OCI-LY3 (cell line): ENCODE measurements around the gene IKZF2.

Experiments
- EZH2phosphoT487 ChIP-seq: fragments of 200-600 bp; shearing (Covaris generic); IDR thresholded peaks from 2 replicates; pipeline ENCODE4 v1.6.1; 2018; ENCODE audit warnings: antibody characterized with exemption, mixed run types, low read depth
- TF ChIP-seq, protein P1 (sequence below): fragments of 200-600, 300-600 bp; sonication (generic); IDR thresholded peaks from 2 replicates; pipeline ENCODE4 v1.5.1; 2014; ENCODE audit warnings: antibody characterized with exemption, low read length, low read depth

DNA sequence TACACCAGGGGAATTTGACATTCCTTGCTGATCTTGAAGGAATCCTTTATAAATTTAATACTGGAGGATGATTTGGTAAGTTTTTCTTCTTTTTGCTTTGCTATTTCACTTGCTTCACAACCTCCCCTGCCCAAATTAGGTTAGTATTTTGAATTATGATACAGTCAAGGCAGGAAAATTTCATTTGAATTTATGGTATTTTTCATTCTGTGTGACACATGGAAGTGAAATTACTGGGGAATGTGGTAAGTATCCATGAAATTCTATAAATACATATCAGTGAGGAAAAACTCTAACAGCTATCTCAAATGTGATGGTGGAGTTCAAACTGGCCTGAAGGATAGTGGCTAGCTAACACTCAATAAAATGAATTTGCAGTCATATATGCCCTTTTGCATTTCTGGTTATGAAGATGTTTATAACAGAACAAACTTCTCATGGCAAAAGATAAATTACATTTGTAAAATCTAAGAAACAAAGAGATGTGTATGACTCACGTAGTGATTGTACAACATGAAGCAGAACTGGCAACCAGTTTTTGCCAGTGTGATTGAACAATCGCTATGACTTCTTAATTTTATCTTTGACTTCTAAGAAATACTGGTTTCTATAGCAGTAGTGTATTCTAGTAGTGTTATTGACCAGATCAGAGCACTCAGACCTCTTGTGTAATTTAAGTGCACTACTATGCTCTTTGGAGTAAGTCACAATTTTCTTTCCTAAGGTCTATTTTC is 152.6 kb downstream of the IKZF2 start:
- TF ChIP-seq, protein P1, sequence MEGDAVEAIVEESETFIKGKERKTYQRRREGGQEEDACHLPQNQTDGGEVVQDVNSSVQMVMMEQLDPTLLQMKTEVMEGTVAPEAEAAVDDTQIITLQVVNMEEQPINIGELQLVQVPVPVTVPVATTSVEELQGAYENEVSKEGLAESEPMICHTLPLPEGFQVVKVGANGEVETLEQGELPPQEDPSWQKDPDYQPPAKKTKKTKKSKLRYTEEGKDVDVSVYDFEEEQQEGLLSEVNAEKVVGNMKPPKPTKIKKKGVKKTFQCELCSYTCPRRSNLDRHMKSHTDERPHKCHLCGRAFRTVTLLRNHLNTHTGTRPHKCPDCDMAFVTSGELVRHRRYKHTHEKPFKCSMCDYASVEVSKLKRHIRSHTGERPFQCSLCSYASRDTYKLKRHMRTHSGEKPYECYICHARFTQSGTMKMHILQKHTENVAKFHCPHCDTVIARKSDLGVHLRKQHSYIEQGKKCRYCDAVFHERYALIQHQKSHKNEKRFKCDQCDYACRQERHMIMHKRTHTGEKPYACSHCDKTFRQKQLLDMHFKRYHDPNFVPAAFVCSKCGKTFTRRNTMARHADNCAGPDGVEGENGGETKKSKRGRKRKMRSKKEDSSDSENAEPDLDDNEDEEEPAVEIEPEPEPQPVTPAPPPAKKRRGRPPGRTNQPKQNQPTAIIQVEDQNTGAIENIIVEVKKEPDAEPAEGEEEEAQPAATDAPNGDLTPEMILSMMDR = no peak
- no peak for TF ChIP-seq EZH2phosphoT487
